Measurements from ENCODE around the gene ELMOD1.

Gene ELMOD1

GRCh38 chr11:107594736-107595135 lies 3.8 kb downstream of the ELMOD1 start:
- no peak for TF ChIP-seq POLR2AphosphoS5 (IDR thresholded peaks at IDR 0.05; ENCODE audit: low read depth, low read length)
- no peak for TF ChIP-seq FOXP2 (optimal IDR thresholded peaks at IDR 0.05; ENCODE audit: borderline replicate concordance, extremely low read depth, extremely low read length, insufficient read depth)
- no peak for TF ChIP-seq SIN3A (IDR thresholded peaks at IDR 0.05; ENCODE audit: borderline replicate concordance, insufficient read depth, low read length)
- no peak for TF ChIP-seq TAF1 (IDR thresholded peaks at IDR 0.05; ENCODE audit: borderline replicate concordance, insufficient read depth, low read length)
- TF ChIP-seq REST (IDR thresholded peaks at IDR 0.05; ENCODE audit: insufficient read depth in 1 of 2, low read depth in 2 of 2, low read length in 2 of 2): no peak

GRCh38 chr11:107598225-107599139 lies 7.5 kb downstream of the ELMOD1 start:
- TF ChIP-seq TAF1 (IDR thresholded peaks at IDR 0.05; ENCODE audit: borderline replicate concordance, insufficient read depth, low read length) (no peak), REST (IDR thresholded peaks at IDR 0.05; ENCODE audit: insufficient read depth in 1 of 2, low read depth in 2 of 2, low read length in 2 of 2) (no peak), FOXP2 (optimal IDR thresholded peaks at IDR 0.05; ENCODE audit: borderline replicate concordance, extremely low read depth, extremely low read length, insufficient read depth) (no peak), SIN3A (IDR thresholded peaks at IDR 0.05; ENCODE audit: borderline replicate concordance, insufficient read depth, low read length) (no peak), POLR2AphosphoS5 (IDR thresholded peaks at IDR 0.05; ENCODE audit: low read depth, low read length) (no peak)

GRCh38 chr11:107605061-107606006 lies 14.4 kb downstream of the ELMOD1 start:
- TF ChIP-seq POLR2AphosphoS5 (IDR thresholded peaks at IDR 0.05; ENCODE audit: low read depth, low read length): no peak
- no peak for TF ChIP-seq FOXP2 (optimal IDR thresholded peaks at IDR 0.05; ENCODE audit: borderline replicate concordance, extremely low read depth, extremely low read length, insufficient read depth)
- no peak for TF ChIP-seq TAF1 (IDR thresholded peaks at IDR 0.05; ENCODE audit: borderline replicate concordance, insufficient read depth, low read length)
- TF ChIP-seq REST (IDR thresholded peaks at IDR 0.05; ENCODE audit: insufficient read depth in 1 of 2, low read depth in 2 of 2, low read length in 2 of 2): no peak
- TF ChIP-seq SIN3A (IDR thresholded peaks at IDR 0.05; ENCODE audit: borderline replicate concordance, insufficient read depth, low read length): no peak

- TF ChIP-seq FOXP2 (optimal IDR thresholded peaks at IDR 0.05; ENCODE audit: borderline replicate concordance, extremely low read depth, extremely low read length, insufficient read depth) (no peak), REST (IDR thresholded peaks at IDR 0.05; ENCODE audit: insufficient read depth in 1 of 2, low read depth in 2 of 2, low read length in 2 of 2) (no peak), POLR2AphosphoS5 (IDR thresholded peaks at IDR 0.05; ENCODE audit: low read depth, low read length) (no peak), TAF1 (IDR thresholded peaks at IDR 0.05; ENCODE audit: borderline replicate concordance, insufficient read depth, low read length) (no peak), SIN3A (IDR thresholded peaks at IDR 0.05; ENCODE audit: borderline replicate concordance, insufficient read depth, low read length) (no peak)
Observed at GRCh38 chr11:107606141-107606540, 15.2 kb downstream of the ELMOD1 start.
